BJ (cell line): ENCODE data around the gene CDH12. TPM values are rescaled to one million over a fixed set of nuclear protein-coding genes. Genes with fewer than 3 reads are reported as not detected.

Experiments
- CTCF ChIA-PET: fragments of 350-600 bp; formaldehyde crosslinking; extraction: SDS; loops from one replicate; lab custom pipeline; 2021; ENCODE audit warnings: antibody characterized with exemption, inconsistent platforms; lab: Yijun Ruan, JAX
- POLR2A ChIA-PET: fragments of 300-600 bp; sonication (Branson Sonifier 250); formaldehyde crosslinking; extraction: SDS; loops from one replicate; lab custom pipeline; 2021; ENCODE audit warnings: antibody characterized with exemption; lab: Charles Lee
- DNase-seq: peaks from one replicate; pipeline ENCODE4 v3.0.0-alpha.2; 2011; ENCODE audit warnings: low read depth
- H3K27me3 ChIP-seq: 2 replicates; pipeline ENCODE4 v1.6.0; 2011; ENCODE audit warnings: low read length; ENCODE audit not compliant: control insufficient read depth, insufficient read depth
- H3K36me3 ChIP-seq: 2 replicates; pipeline ENCODE4 v1.5.1; 2011; ENCODE audit warnings: low read length; ENCODE audit not compliant: control insufficient read depth, insufficient read depth
- H3K4me3 ChIP-seq: 2 replicates; pipeline ENCODE4 v1.5.1; 2011; ENCODE audit warnings: low read depth, mild to moderate bottlenecking, control low read depth, low read length
- CTCF ChIP-seq: IDR thresholded peaks from 2 replicates; pipeline ENCODE4 v1.5.1; 2011; ENCODE audit warnings: low read depth, mild to moderate bottlenecking, control low read depth, inconsistent platforms, low read length, moderate library complexity; ENCODE audit not compliant: insufficient read depth
- polyA plus RNA-seq: library from polyadenylated mRNA; depleted of rRNA; stranded (reverse); fragments of >200 nt; gene quantifications from 2 replicates; pipeline ENCODE4 v1.2.3, GENCODE V29; 2011

Gene CDH12
- polyA plus RNA-seq, 1 experiment, result not detected

GRCh38 chr5:21792748-21793147, 1060.4 kb downstream of the CDH12 start:
- Histone ChIP-seq H3K36me3 (no peaks in the 10 kb centered on the region), H3K27me3 (no peaks in the 10 kb centered on the region), H3K4me3 (no peak overlapping the region)
- ChIA-PET POLR2A (no interaction called here), CTCF (no interaction called here)
- TF ChIP-seq CTCF, result no peak
- no peak for DNase-seq

GRCh38 chr5:21791304-21791703, 1061.8 kb downstream of the CDH12 start:
- Histone ChIP-seq H3K4me3 (no peak overlapping the region), H3K36me3 (no peaks in the 10 kb centered on the region), H3K27me3 (no peaks in the 10 kb centered on the region)
- ChIA-PET POLR2A (no interaction called here), CTCF (no interaction called here)
- DNase-seq, result no peak
- TF ChIP-seq CTCF, result no peak

- ChIA-PET CTCF (no interaction called here), POLR2A (no interaction called here)
- no peaks in the 10 kb centered on the region for H3K27me3 ChIP-seq
- TF ChIP-seq CTCF, result no peak
- DNase-seq, result no peak
- no peak overlapping the region for H3K4me3 ChIP-seq
- no peaks in the 10 kb centered on the region for H3K36me3 ChIP-seq
Observed at GRCh38 chr5:21784487-21784886, 1068.7 kb downstream of the CDH12 start.

- no peak for TF ChIP-seq CTCF
Observed at GRCh38 chr5:21783074-21783679, 1070.0 kb downstream of the CDH12 start.

GRCh38 chr5:21776466-21776865, 1076.7 kb downstream of the CDH12 start:
- Histone ChIP-seq H3K36me3 (no peaks in the 10 kb centered on the region), H3K4me3 (no peak overlapping the region), H3K27me3 (no peaks in the 10 kb centered on the region)
- no peak for DNase-seq
- ChIA-PET CTCF (no interaction called here), POLR2A (no interaction called here)
- no peak for TF ChIP-seq CTCF

More at GRCh38 chr5:21783074-21783679, 1070.0 kb downstream of the CDH12 start:
- ChIA-PET POLR2A (no interaction called here), CTCF (no interaction called here)
- no peaks in the 10 kb centered on the region for H3K36me3 ChIP-seq
- no peak for DNase-seq
- no peaks in the 10 kb centered on the region for H3K27me3 ChIP-seq
- no peak overlapping the region for H3K4me3 ChIP-seq
